H1 (cell line): ENCODE data around the gene DGKD. TPM values are rescaled to one million over a fixed set of nuclear protein-coding genes. Genes with fewer than 3 reads are reported as not detected.

Experiments used
- JUN ChIP-seq: IDR thresholded peaks from 2 replicates; pipeline ENCODE4 v1.6.1; 2011; ENCODE audit warnings: low read depth, mild to moderate bottlenecking, improper control_type of control experiment, low read length
- RBBP5 ChIP-seq: IDR thresholded peaks from 2 replicates; pipeline ENCODE4 v1.7.1; 2012; ENCODE audit warnings: low read depth, mild to moderate bottlenecking, inconsistent platforms, low read length, moderate library complexity, borderline replicate concordance
- polyA plus RNA-seq, 7 experiments: library from polyadenylated mRNA; depleted of rRNA in 3 of 7; stranded (reverse) in 5 of 7; unstranded in 2 of 7; fragments of >200 nt in 5 of 7; fragments of 200-250 nt in 2 of 7; gene quantifications; 1 replicate in 5 of 7; 2 replicates in 1 of 7; 4 replicates in 1 of 7; pipeline versions ENCODE4 v1.2.1 to v1.2.3, GENCODE V29; 2011 to 2013; ENCODE audit warnings: missing spikeins in 2 of 7, mixed read lengths in 2 of 7
- total RNA-seq: library from RNA; stranded (reverse); fragmentation: NEBNext Ultra II Directional; extraction: Animal tissue kit (Norgen Biotek cat#: 25700); gene quantifications from 2 replicates; pipeline ENCODE4 v1.2.1, GENCODE V29; 2021
- TF ChIP-seq, protein P1 (sequence below): fragments of 300-600 bp; sonication (generic); IDR thresholded peaks from 2 replicates; pipeline ENCODE4 v1.7.1; 2012; ENCODE audit warnings: low read length, moderate library complexity, mild to moderate bottlenecking, inconsistent platforms; ENCODE audit not compliant: insufficient replicate concordance

Gene DGKD
- total and polyA plus RNA-seq, 2 of the 8 experiments (the other 6 are each of a cell fraction or from before 2014, with no cell fraction given): 7.7 to 30.9 TPM

DNA sequence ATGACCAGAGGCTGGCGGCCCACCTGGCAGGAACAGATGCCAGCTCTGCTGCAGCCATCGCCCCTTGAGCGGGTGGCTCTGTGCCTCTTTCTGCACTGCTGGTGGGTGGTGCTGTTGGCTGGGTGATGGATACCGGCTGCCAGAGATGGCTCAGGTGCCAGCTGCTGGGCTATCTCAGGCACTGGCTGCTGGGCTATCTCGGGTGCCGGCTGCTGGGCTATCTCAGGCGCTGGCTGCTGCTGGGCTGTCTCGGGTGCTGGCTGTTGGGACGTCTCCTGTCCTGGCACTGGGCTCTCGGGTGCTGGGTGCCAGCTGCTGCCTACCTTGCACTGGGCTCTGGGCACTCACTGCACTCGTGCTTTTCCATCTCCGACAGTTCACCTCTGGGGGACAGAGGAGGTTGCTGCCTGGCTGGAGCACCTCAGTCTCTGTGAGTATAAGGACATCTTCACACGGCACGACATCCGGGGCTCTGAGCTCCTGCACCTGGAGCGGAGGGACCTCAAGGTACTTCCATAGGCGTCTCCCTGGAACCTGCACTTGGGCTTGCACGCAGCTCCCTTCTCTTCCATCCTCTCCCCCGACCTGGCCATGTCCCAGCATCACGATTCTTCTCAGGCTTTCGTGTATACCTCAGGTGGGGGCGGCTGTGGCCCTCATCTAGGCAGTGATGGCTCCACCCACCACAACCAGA, 113.9 kb downstream of the DGKD start (continued):
- TF ChIP-seq, protein P1, sequence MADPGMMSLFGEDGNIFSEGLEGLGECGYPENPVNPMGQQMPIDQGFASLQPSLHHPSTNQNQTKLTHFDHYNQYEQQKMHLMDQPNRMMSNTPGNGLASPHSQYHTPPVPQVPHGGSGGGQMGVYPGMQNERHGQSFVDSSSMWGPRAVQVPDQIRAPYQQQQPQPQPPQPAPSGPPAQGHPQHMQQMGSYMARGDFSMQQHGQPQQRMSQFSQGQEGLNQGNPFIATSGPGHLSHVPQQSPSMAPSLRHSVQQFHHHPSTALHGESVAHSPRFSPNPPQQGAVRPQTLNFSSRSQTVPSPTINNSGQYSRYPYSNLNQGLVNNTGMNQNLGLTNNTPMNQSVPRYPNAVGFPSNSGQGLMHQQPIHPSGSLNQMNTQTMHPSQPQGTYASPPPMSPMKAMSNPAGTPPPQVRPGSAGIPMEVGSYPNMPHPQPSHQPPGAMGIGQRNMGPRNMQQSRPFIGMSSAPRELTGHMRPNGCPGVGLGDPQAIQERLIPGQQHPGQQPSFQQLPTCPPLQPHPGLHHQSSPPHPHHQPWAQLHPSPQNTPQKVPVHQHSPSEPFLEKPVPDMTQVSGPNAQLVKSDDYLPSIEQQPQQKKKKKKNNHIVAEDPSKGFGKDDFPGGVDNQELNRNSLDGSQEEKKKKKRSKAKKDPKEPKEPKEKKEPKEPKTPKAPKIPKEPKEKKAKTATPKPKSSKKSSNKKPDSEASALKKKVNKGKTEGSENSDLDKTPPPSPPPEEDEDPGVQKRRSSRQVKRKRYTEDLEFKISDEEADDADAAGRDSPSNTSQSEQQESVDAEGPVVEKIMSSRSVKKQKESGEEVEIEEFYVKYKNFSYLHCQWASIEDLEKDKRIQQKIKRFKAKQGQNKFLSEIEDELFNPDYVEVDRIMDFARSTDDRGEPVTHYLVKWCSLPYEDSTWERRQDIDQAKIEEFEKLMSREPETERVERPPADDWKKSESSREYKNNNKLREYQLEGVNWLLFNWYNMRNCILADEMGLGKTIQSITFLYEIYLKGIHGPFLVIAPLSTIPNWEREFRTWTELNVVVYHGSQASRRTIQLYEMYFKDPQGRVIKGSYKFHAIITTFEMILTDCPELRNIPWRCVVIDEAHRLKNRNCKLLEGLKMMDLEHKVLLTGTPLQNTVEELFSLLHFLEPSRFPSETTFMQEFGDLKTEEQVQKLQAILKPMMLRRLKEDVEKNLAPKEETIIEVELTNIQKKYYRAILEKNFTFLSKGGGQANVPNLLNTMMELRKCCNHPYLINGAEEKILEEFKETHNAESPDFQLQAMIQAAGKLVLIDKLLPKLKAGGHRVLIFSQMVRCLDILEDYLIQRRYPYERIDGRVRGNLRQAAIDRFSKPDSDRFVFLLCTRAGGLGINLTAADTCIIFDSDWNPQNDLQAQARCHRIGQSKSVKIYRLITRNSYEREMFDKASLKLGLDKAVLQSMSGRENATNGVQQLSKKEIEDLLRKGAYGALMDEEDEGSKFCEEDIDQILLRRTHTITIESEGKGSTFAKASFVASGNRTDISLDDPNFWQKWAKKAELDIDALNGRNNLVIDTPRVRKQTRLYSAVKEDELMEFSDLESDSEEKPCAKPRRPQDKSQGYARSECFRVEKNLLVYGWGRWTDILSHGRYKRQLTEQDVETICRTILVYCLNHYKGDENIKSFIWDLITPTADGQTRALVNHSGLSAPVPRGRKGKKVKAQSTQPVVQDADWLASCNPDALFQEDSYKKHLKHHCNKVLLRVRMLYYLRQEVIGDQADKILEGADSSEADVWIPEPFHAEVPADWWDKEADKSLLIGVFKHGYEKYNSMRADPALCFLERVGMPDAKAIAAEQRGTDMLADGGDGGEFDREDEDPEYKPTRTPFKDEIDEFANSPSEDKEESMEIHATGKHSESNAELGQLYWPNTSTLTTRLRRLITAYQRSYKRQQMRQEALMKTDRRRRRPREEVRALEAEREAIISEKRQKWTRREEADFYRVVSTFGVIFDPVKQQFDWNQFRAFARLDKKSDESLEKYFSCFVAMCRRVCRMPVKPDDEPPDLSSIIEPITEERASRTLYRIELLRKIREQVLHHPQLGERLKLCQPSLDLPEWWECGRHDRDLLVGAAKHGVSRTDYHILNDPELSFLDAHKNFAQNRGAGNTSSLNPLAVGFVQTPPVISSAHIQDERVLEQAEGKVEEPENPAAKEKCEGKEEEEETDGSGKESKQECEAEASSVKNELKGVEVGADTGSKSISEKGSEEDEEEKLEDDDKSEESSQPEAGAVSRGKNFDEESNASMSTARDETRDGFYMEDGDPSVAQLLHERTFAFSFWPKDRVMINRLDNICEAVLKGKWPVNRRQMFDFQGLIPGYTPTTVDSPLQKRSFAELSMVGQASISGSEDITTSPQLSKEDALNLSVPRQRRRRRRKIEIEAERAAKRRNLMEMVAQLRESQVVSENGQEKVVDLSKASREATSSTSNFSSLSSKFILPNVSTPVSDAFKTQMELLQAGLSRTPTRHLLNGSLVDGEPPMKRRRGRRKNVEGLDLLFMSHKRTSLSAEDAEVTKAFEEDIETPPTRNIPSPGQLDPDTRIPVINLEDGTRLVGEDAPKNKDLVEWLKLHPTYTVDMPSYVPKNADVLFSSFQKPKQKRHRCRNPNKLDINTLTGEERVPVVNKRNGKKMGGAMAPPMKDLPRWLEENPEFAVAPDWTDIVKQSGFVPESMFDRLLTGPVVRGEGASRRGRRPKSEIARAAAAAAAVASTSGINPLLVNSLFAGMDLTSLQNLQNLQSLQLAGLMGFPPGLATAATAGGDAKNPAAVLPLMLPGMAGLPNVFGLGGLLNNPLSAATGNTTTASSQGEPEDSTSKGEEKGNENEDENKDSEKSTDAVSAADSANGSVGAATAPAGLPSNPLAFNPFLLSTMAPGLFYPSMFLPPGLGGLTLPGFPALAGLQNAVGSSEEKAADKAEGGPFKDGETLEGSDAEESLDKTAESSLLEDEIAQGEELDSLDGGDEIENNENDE: no peak
- TF ChIP-seq JUN (no peak), RBBP5 (no peak)
